Activated CD4-positive, alpha-beta T cell treated with anti-CD3 and anti-CD28 coated beads, Interleukin-2, amount 50 U/mL, for 24 hours (primary cell): ENCODE results near the gene ZYG11B.
"Not testable (repeated sequence)": the region's sequence is repeated elsewhere in the genome, so short reads cannot be mapped to it uniquely, and the experiment has no call there.

Experiments used
- DNase-seq, 2 donors: peaks; one replicate each; pipeline ENCODE4 v3.0.0-alpha.2; 2020; ENCODE audit warnings: low read depth in 1 of 2, low spot score in 1 of 2

The ZYG11B gene

DNA sequence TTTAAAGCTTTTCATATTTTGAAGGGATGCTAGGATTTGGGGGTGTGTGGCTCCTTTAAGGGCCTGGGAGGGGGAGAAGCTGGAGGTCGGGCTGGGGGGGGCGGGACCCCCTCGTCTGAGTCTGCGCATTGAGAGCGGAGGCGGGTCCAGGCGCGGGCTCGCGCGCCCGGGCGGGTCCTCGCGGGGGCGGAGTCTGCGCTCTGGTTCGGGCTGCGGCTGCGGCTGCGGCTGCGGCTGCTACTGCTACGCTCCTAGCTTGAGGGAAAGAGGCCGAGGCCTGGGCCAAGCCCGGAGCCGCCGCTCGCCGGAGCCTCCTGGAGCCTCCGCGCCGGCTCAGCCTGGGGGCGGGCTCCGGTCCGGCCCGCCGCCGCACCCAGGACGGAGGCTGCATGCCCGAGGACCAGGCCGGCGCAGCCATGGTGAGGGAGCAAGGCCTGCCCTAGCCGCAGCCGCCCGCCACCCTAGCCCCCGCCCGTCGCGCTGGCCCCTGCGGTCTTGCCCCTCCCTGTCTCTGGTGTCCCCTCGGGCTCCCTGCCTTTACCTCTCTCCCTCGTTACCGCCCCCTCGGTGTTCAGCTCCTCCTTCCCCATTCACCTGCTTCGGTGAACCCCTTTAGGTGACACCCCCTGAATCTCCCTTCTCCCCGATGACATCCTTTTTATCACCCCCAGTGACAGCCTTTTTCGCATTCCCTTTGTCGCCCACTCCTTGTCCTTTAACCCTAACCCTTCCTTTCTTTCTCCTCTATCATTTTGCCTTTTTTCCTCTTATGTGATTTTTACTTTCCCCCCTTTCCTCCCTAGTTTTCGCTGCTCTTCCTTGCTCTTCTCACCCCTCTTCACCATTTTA, at the start of gene ZYG11B:
Gene ZYG11B (plus strand): TSS at position 189 of the 849 bp plus-strand sequence. CDS start 201 bp downstream, at position 390.
- DNase-seq: peak; percentile 79 to 88

DNA sequence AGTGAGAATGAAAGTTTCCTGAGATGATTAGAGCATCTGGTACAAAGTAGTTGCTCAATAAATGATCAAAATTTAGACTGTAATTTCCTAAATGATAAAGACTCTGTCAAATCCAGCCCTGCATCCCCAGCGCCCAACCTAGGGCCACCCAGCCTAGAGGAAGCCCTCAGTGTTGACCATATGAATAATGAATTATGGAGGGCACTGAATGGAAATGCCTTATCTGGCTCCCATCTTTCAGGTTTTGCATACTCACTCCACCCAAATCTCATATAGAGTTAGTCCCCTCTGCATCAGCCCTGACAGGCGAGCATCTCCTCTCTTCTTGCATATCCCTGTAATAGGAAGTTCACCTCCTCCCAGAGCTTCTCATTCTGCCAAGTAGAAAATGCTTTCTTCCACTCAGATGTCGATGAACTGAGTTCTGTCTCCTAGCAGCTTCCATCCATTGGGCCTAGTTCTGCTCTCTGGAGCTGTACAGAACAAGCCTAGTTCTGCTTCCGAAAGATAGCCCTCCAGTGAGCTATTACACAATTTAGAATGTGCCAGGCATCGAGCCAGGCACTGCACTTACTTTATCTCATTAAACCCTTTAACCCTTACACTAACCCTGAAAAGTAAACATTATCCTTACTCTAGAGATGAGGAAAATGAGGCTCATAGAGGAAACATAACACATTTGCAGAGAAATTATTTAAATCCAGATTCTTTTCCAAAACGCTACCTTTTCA, 49.0 kb upstream of the ZYG11B start:
- DNase-seq: no peak

DNA sequence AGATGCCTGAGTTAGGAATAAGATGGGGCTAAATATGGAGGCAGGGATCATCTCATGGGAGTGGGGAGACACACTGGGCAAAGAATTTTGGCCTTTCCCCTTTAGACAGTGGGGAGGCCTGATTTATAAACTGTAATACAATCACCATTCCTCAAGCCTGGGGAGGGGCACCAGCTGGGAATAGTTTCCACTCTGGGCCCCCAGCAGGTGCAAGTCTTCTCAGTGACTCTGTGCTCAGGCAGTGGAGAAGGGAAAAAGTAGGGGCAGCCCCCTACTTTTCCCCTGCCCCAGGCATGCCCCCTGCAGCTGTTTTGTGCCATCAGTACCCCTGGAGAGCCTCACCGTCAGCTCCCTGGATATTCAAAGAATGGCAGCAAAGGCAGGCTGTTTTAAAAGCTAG, 47.2 kb upstream of the ZYG11B start:
- no peak for DNase-seq

DNA sequence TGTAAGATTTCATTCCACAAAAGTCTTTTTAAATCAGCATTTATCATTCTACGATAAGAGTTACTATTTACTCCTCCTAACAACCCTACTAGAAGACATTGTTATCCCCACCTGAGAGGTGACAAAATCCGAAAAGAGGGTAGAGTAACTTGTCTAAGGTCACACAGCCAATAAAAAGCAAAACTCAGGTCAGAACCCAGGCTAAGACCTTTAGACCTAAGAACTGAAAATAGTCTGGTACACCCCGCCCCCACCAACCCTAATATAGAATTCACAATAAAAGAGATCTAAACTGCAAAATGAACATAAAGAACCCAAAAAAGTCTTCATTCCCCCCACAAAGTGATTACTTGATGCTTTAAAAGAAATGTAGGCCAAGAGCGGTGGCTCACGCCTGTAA, 46.8 kb upstream of the ZYG11B start:
- DNase-seq: no peak

DNA sequence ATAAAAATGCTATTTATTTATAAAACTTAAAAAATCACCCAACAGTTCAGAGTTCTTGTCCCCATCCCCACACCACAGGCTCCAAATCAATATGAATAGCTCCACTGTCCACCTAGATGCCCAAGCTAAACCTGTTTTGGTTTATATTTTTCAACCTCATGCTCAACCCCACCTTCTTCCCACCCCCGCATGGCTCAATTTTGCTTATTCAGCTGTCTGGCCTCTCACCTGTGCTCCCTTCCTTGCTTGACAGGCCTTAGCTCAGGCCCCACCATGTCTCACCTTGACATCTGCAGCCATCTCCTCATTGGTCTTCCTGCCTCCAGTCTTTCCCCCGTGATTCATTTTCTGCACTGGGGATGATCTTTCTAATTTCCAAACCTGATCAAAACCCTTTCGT, 45.9 kb upstream of the ZYG11B start:
- DNase-seq: no peak

DNA sequence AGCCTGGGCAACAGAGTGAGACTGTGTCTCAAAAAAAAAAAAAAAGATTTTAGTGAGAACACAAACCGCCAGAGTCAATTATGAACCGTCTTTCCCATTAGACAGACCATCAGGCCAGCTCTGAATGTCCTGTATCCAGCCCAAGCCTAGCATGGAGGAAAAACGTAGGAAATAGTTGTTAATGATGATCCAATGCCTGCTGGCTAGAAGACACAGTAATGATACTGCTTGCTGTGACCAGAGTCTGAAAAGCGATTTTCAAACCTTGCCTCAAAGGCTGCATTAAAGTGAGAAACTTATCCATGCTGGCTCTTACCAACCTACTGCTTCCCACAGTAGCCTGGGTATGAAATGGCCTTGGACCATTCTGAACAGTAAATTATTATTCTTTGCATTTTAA, 45.1 kb upstream of the ZYG11B start:
- DNase-seq: no peak

DNA sequence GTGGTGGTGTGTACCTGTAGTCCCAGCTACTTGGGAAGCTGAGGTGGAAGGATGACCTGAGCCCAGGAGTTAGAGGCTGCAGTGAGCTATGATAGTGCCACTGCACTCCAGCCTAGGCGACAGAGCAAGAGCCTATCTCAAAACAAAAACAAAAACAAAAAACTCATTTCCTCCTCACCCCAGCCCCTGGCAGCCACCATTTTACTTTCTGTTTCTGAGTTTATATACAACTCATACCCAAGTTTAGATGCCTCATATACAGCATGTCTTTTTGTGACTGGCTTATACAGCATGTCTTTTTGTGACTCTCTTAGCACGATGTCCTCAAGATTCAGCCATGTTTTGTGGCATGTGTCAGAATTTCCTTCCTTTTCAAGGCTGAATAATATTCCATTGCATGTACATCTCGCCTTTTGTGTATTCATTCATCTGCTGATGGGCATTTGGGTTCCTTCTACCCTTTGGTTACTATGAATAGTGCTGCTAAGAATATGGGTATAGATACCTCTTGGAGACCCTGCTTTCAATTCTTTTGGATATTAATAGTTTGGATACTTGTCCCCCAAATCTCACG, 42.8 kb upstream of the ZYG11B start:
- DNase-seq: no peak

DNA sequence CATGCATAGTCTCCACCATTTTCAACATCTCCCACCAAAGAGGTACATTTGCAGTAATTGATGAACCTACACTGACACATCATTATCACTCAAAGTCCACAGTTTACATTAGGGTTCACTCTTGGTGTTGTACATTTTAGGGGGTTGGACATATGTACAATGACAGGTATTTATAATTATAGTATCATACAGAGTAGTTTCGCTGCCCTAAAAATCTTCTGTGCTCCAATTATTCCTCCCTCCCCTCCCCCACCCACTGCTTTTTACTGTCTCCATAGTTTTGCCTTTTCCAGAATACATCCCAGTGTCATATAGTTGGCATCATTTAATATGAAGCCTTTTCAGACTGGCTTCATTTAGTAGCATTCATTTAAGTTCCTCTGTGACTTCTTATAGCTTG, 41.7 kb upstream of the ZYG11B start:
- no peak for DNase-seq

DNA sequence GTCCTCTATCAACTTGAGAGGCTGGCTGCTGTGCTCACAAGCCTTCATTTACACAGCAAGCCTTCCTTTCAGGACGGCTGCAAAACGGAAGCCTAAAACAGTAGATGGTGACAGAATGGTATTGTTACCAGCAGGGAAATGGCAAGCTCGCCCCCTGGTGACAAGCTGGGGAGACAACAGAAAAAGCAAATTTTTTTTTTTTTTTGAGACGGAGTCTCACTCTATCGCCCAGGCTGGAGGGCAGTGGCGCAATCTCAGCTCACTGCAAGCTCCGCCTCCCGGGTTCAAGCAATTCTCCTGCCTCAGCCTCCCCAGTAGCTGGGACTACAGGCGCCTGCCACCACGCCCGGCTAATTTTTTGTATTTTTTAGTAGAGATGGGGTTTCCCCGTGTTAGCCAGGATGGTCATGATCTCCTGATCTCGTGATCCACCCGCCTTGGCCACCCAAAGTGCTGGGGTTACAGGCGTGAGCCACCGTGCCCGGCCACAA, 39.9 kb upstream of the ZYG11B start:
- DNase-seq: peak; percentile 43 to 67

DNA sequence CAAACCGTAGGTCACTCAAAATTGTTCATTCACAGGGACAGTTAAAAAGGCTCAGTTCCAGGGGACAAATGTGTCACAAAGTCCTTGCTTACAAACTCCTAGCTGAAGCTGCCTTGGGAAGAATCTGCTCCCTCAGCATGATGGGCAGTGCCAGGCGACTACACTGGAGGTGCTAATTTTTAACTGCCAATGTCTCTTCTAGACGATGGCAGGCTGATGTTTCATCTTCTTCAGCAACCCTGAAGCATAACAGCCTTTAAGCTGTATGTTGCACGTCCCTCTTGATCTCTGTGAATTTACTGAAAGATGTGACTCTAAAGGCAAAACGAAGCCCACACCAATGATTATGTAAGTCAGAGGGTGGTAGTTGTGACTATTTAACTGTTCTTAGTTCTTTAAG, 39.4 kb upstream of the ZYG11B start:
- DNase-seq: no peak

DNA sequence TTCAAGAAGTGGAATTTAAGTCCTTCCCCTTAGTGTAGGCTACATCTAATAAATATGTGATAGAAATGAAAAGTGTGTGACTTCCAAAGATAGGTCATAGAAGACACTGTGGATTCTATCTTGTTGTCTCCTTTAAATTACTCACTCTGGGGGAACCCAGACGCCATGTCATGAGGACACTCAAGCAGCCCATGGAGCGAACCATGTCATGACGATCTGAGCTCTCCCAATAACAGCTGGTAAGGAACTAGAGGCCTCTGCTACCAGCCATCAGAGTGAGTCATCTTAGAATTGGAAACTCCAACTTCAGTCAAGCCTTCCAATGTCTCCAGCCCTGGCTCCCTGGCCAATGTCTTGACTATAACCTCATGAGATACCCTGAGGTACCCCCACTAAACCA, 34.4 kb upstream of the ZYG11B start:
- DNase-seq: no peak

DNA sequence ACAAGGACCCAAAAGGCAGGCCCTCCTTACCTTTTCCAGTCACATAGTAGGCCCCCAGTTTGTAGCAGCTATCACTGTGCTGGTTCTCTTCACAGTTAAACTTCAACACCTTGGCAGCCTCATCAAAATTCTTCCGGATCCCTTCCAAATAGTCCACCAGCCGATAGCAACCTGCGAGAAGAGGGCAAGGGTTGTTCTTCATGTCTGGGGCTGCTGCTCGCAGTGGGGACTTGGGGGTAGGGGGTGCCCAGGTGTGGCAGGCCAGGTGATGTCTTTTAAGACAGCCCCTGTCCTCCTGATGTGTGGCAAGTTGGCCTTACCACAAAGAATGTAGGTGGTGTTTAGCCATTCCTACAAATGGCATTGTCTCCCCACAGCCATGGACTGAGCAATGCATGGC, 33.6 kb upstream of the ZYG11B start:
- no peak for DNase-seq

DNA sequence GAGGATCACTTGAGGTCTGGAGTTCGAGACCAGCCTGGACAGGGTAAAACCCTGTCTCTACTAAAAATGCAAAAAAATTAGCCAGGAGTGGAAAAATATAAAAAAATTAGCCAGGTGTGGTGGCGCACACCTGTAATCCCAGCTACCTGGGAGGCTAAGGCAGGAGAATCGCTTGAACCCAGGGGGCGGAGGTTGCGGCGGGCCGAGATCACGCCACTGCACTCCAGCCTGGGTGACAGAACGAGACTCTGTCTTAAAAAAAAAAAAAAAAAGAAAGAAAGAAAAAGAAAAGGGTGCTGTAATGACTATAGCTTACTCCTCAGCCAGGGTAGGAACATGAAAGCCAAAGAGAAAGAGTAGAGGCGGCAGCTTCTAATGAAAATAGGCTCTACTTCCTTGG, 32.9 kb upstream of the ZYG11B start:
- DNase-seq: not testable (repeated sequence)

DNA sequence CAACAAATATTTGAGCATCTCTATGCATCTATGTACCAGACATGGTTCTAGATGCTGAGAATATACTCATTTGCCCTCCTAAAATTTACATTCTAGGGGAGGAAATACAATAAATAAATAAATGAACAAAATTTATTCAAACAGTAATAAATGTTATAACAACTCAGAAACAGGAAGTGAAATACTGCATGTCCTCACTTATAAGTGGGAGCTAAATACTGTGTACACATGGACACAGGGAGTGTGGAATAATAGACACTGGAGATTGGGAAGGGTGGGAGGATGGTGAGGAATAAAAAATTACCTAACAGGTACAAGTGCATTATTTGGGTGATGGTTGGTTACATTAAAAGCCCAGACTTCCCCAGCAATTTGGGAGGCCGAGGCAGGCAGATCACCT, 32.4 kb upstream of the ZYG11B start:
- no peak for DNase-seq

DNA sequence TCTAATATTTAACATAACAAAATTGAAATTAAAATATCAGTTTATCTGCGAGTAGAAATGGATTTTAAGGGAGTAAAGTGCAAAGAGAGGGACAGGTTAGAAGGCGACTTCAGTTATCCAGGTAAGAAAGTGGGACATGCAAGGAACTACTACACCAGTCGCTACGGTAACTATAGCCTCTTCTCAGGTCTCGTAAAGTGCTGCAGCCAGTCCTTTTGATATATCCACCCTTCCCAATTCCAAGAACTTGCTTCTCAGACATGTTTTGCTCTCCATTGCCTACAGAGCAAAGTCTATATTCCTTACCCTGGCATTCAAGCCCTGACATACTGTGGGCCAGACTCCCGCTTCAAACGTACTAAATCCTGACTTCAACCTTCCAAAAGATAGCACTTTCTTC, 30.6 kb upstream of the ZYG11B start:
- DNase-seq: no peak

DNA sequence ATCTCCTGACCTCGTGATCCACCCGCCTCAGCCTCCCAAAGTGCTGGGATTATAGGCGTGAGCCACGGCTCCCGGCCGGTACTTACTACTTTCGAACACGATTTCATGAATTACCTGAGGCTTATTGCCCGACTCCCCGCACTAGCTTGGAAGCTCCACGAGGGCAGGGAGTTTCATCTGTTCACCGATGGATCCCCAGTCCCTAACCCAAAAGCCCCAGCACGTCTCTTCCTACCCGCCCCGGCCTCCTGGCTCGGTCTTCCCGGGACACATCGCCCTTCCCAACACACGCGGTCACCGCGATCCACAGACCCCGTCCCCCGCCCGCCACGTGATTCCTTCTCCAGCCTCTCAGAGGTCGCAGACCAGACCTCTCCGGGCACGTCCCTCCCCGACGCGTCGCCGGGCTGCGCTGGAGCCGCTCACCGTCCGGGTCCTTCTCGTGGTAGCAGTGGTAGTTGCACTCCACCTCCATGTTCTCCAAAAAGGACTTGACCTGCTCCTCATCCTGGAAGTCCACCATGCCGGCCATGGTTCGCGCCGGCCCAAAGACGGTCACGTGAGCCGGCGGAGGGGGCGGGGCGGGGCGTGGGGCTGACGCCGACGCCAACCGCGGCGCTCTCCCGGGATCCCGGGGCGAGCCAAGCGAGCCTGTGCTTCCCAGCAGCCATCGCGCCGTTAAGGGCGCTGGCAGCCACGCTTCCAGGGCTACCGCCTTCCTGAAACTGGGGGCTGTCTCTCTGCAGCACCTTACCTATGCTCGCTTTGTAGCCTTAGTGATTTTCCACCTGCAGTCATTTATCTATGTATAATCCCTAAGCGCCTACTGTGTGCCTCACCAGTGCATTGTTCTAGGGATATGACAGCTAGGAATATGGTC, 28.2 kb upstream of the ZYG11B start, which contains the start of gene COA7:
Gene COA7 (minus strand): TSS at position 553 of the 880 bp plus-strand sequence. CDS start 21 bp downstream, at position 532.
- DNase-seq: peak; percentile 43 to 54

DNA sequence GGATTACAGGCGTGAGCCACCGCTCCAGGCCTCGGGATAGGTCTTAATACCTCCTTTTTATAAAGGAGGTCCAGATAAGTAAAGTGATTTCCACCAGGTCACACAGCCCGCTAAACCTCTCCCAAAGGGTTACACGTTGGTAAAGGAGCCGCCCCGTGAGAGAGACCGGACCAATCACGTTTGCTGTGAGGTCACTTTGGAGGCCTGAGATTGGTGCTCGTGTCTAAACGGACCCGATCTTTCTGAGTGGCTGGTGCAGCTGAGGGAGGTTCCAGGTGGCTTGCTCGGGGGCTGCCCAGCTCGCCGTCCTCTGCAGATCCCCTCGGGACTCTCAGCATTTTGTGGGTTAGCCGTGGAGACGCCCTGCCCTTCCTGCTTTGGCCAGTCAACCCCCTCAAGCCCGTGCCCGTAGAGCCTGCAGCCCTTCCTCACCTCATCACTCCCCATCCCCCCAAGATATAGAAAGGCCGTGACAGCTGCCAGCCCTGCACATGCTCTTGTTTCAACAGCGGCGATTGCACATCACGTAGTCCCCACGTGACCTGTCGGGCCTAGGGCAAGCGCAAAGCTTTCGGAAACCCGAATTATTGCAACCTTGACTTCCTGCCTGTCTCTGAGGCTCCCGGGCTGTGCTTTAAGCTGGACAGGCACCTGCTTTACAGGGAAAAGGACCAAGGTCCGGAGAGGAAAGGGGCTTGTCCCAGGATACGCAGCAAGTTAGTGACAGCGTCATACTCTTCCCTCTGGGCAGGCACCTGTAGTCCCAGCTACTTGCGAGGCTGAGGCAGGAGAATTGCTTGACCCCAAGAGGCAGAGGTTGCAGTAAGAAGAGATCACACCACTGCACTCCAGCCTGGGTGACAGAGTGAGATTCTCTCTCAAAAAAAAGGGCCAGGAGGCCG, 23.1 kb upstream of the ZYG11B start:
- DNase-seq: peak; percentile 58 to 84

DNA sequence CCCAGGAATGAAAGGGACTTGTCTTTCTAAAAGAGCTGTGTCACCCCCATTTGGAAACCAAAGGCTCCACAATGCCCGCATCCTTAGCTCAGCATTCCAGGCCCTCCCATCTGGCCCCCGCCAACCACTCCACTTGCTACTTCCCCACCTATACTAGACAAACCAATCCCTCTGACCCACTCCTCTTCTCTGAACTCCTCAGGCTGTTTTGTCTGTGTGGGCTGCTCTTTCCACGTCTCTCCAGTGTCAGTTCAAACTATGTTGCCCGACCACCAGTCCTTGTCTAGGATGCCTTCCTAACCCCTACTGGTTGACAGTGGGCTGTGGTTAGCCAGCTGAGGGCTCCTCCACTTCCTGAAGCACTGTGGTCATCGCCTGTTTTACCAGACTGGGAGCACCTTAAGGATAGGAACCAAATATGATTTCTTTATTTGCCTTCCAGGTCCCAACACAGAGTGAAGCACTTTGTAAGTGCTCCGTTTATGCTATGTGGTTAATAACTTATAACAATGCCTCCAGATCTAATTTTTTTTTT, 20.1 kb upstream of the ZYG11B start:
- no peak for DNase-seq
